K562 (cell line): ENCODE results near the gene MYL10. TPM values are rescaled to one million over a fixed set of nuclear protein-coding genes. Genes with fewer than 3 reads are reported as not detected.
A peak's percentile ranks its signal among the peaks of the same experiment; 100 is the strongest.
"Not testable (repeated sequence)": the region's sequence is repeated elsewhere in the genome, so short reads cannot be mapped to it uniquely, and the experiment has no call there.

Source experiments
- ATAC-seq: fragments of 200-7000 bp; cut with Tn5 transposase; 3 replicates; pipeline ENCODE4 v1.9.1; 2020; ENCODE audit warnings: moderate library complexity
- BruUV-seq: library from RNA; stranded (reverse); fragments of 400-500 nt; replicated peaks from 2 replicates; lab custom pipeline; 2021; lab: Mats Ljungman, UMichigan
- CTCF ChIA-PET: fragments of 300-600 bp; formaldehyde crosslinking; extraction: SDS; loops from one replicate; lab custom pipeline; 2021; ENCODE audit warnings: low intra/inter-chr PET ratio; lab: Yijun Ruan, JAX
- POLR2A ChIA-PET: fragments of 300-600, 350-650 bp; sonication (Branson Sonifier 250); formaldehyde crosslinking; extraction: SDS; loops from one replicate; lab custom pipeline; 2021; ENCODE audit warnings: antibody characterized with exemption, inconsistent platforms; lab: Yijun Ruan, JAX
- DNase-seq, 4 experiments: peaks; one replicate each; pipeline versions ENCODE4 v3.0.0 to v3.0.0-alpha.2; 2011 to 2018; ENCODE audit warnings: low spot score in 3 of 4, mixed read lengths in 3 of 4; ENCODE audit errors: extremely low read depth in 1 of 4
- FAIRE-seq: peaks from 2 replicates; lab custom pipeline; 2011; peaks lifted over from hg19 to GRCh38; lab: Jason Lieb, UNC
- H2AFZ ChIP-seq: 2 replicates; pipeline ENCODE4 v1.6.0; 2011; ENCODE audit warnings: low read depth, low read length, control low read depth, inconsistent platforms
- H3K27ac ChIP-seq: fragments of 200-600 bp; 3 replicates; pipeline ENCODE4 v1.8.0; 2011; ENCODE audit warnings: low read depth, mild to moderate bottlenecking, control low read depth, inconsistent platforms, low read length, moderate library complexity, mixed read lengths; ENCODE audit errors: extremely low read depth
- H3K27me3 ChIP-seq, 2 experiments: fragments of 300-600 bp in 1 of 2; 2 replicates in 1 of 2; 3 replicates in 1 of 2; pipeline versions ENCODE4 v1.6.0 to v1.8.0; 2011; ENCODE audit warnings: inconsistent platforms in 2 of 2, low read length in 2 of 2, mild to moderate bottlenecking in 1 of 2, mixed read lengths in 1 of 2, moderate library complexity in 1 of 2; ENCODE audit not compliant: control insufficient read depth in 2 of 2, insufficient read depth in 2 of 2
- H3K36me3 ChIP-seq: fragments of 300-600 bp; 3 replicates; pipeline ENCODE4 v1.8.0; 2011; ENCODE audit warnings: mild to moderate bottlenecking, low read length, inconsistent platforms; ENCODE audit not compliant: control insufficient read depth, insufficient read depth
- H3K4me1 ChIP-seq, 2 experiments: fragments of 200-600 bp in 1 of 2; replicated peaks in 1 of 2; 2 replicates in 1 of 2; 3 replicates in 1 of 2; pipeline versions ENCODE4 v1.5.1 to v1.8.0; 2011; ENCODE audit warnings: inconsistent platforms in 2 of 2, low read length in 2 of 2, mild to moderate bottlenecking in 1 of 2, mixed read lengths in 1 of 2, moderate library complexity in 1 of 2; ENCODE audit not compliant: control insufficient read depth in 2 of 2, insufficient read depth in 2 of 2
- H3K4me2 ChIP-seq: 2 replicates; pipeline ENCODE4 v1.6.1; 2011; ENCODE audit warnings: low read length, control low read depth, inconsistent platforms, mixed read lengths; ENCODE audit not compliant: insufficient read depth
- H3K4me3 ChIP-seq: fragments of 200-600 bp; sonication (generic), shearing (Covaris generic); 2 replicates; pipeline ENCODE4 v1.5.1; 2016; ENCODE audit warnings: control low read depth, inconsistent platforms
- H3K79me2 ChIP-seq: fragments of 200-600 bp; 3 replicates; pipeline ENCODE4 v1.8.0; 2011; ENCODE audit warnings: low read length, inconsistent platforms; ENCODE audit not compliant: control insufficient read depth, insufficient read depth
- H3K9ac ChIP-seq, 2 experiments: 2 replicates each; pipeline versions ENCODE4 v1.6.0 to v1.6.1; 2011; ENCODE audit warnings: low read depth in 2 of 2, low read length in 2 of 2, control low read depth in 1 of 2, inconsistent platforms in 1 of 2, mild to moderate bottlenecking in 1 of 2, mixed read lengths in 1 of 2; ENCODE audit not compliant: insufficient read depth in 1 of 2
- H3K9me1 ChIP-seq: one replicate; pipeline ENCODE4 v1.6.0; 2011; ENCODE audit warnings: inconsistent platforms, mild to moderate bottlenecking, low read length, moderate library complexity; ENCODE audit not compliant: control insufficient read depth, insufficient read depth
- H3K9me3 ChIP-seq: replicated peaks from 2 replicates; pipeline ENCODE4 v1.5.1; 2011; ENCODE audit warnings: low read depth, low read length, inconsistent platforms; ENCODE audit not compliant: control insufficient read depth, insufficient read depth
- H4K20me1 ChIP-seq: replicated peaks from 2 replicates; pipeline ENCODE4 v1.6.1; 2011; ENCODE audit warnings: low read length, inconsistent platforms, mixed read lengths; ENCODE audit not compliant: control insufficient read depth, insufficient read depth
- ADNP ChIP-seq: fragments of 200-800 bp; sonication (Bioruptor generic); IDR thresholded peaks from 2 replicates; pipeline ENCODE4 v1.6.1; 2016; ENCODE audit warnings: missing genetic modification characterization, missing compliant biosample characterization
- ARNT ChIP-seq, 2 experiments: fragments of 450-650 bp; IDR thresholded peaks; 2 replicates each; pipeline ENCODE4 v1.6.1; 2016; ENCODE audit warnings: mild to moderate bottlenecking in 1 of 2
- GTF2E2 ChIP-seq: fragments of 200-800 bp; sonication (Bioruptor generic); IDR thresholded peaks from 2 replicates; pipeline ENCODE4 v1.6.1; 2016; ENCODE audit warnings: missing genetic modification characterization, missing compliant biosample characterization
- NCOA1 ChIP-seq: fragments of 450-650 bp; IDR thresholded peaks from 2 replicates; pipeline ENCODE4 v1.6.1; 2016; ENCODE audit warnings: low read depth
- RBBP5 ChIP-seq: fragments of 200-600 bp; sonication (generic); IDR thresholded peaks from 2 replicates; pipeline ENCODE4 v1.6.1; 2012; ENCODE audit warnings: borderline replicate concordance, mild to moderate bottlenecking, low read length, control low read depth, inconsistent platforms; ENCODE audit not compliant: insufficient read depth, poor library complexity, severe bottlenecking
- ZNF324 ChIP-seq: fragments of 250-450 bp; sonication (Bioruptor Pico); IDR thresholded peaks from 2 replicates; pipeline ENCODE4 v1.4.0; 2020; ENCODE audit warnings: mild to moderate bottlenecking
- ZNF785 ChIP-seq: fragments of 250-450 bp; sonication (Bioruptor Pico); IDR thresholded peaks from 2 replicates; pipeline ENCODE4 v1.4.0; 2020; ENCODE audit warnings: mild to moderate bottlenecking
- WGBS: fragments of 100-300 bp; shearing (Covaris generic); methylation state at CpG from one replicate; pipeline ENCODE4 v1.1.6; 2016; ENCODE audit warnings: low coverage, mixed read lengths; ENCODE audit not compliant: insufficient coverage; ENCODE audit errors: missing lambda C conversion rate; 5-methylcytosine and 5-hydroxymethylcytosine counted together
- in situ Hi-C: fragments of 300-500 bp; cut with MboI; formaldehyde crosslinking; loops from 4 replicates; pipeline ENCODE4 v1.15.0; 2018; ENCODE audit warnings: inconsistent platforms, mixed read lengths
- intact Hi-C: fragments of 100-400 bp; cut with micrococcal nuclease; formaldehyde crosslinking; loops from 2 replicates; pipeline ENCODE4 v1.14.2; 2022
- polyA plus RNA-seq, 8 experiments: library from polyadenylated mRNA; depleted of rRNA in 4 of 8; stranded (reverse) in 5 of 8; unstranded in 3 of 8; fragments of >200 nt; fragmentation: Nextera tagmentation in 2 of 8; fragmentation: Illumina TruSeq in 1 of 8; extraction: Ambion mirVana in 2 of 8; extraction: Trizol in 1 of 8; gene quantifications; 2 replicates each; pipeline versions ENCODE4 v1.2.1 to v1.2.3, GENCODE V29; 2011 to 2014; ENCODE audit warnings: inconsistent platforms in 1 of 8, missing spikeins in 1 of 8
- total RNA-seq, 7 experiments: library from RNA; depleted of rRNA in 6 of 7; stranded (reverse); fragments of >200 nt in 6 of 7; fragmentation: Illumina TruSeq in 2 of 7; extraction: Trizol in 2 of 7; gene quantifications; 2 replicates each; pipeline versions ENCODE4 v1.2.1 to v1.2.3, GENCODE V29; 2011 to 2021; ENCODE audit warnings: low replicate concordance in 1 of 7
- TF ChIP-seq, protein P1 (sequence below): fragments of 450-650 bp; conservative IDR thresholded peaks from 2 replicates; pipeline ENCODE4 v1.6.1; 2016; ENCODE audit warnings: missing genetic modification characterization, low read depth, mild to moderate bottlenecking, control low read depth, missing compliant biosample characterization
- TF ChIP-seq, protein P2 (sequence below): sonication (generic); formaldehyde crosslinking; IDR thresholded peaks from 2 replicates; pipeline ENCODE4 v1.8.0; 2022; ENCODE audit warnings: mild to moderate bottlenecking, low read depth, missing genetic modification reagents
- TF ChIP-seq, protein P3 (sequence below): fragments of 250-450 bp; sonication (Bioruptor Pico); IDR thresholded peaks from 2 replicates; pipeline ENCODE4 v1.4.0; 2020; ENCODE audit warnings: borderline replicate concordance
- TF ChIP-seq, protein P4 (sequence below): fragments of 450-650 bp; formaldehyde crosslinking; IDR thresholded peaks from 2 replicates; pipeline ENCODE4 v1.4.0; 2022; ENCODE audit warnings: missing genetic modification characterization

Gene MYL10
- total and polyA plus RNA-seq, 9 of the 15 experiments (the other 6 are each of a cell fraction or from before 2014, with no cell fraction given) = not detected

DNA sequence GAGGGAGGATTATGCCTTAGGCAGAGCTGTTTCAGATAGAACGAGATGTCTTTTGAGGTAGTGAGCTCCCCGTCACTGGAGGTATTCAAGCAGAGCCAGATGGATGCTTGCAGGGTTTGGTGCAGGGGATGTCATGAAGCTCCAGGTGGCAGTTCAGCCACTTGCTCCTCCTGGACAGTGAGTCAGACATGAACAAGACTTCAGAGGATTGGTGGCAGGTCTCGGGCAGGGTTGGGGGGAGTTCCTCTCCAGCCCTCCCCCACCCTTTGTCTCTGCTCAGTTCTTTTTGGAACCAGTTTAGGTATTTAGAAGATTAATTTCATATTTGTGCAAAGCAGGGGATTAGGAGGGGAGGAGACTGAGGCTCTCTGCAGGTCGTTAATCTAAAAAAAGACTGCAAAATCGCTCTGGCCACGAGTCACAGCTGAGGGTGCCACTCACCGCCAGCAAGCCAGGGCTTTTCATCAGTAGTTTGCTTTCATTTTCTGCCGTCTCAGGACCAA is 21.5 kb upstream of the MYL10 start (continued):
- TF ChIP-seq, protein P1, sequence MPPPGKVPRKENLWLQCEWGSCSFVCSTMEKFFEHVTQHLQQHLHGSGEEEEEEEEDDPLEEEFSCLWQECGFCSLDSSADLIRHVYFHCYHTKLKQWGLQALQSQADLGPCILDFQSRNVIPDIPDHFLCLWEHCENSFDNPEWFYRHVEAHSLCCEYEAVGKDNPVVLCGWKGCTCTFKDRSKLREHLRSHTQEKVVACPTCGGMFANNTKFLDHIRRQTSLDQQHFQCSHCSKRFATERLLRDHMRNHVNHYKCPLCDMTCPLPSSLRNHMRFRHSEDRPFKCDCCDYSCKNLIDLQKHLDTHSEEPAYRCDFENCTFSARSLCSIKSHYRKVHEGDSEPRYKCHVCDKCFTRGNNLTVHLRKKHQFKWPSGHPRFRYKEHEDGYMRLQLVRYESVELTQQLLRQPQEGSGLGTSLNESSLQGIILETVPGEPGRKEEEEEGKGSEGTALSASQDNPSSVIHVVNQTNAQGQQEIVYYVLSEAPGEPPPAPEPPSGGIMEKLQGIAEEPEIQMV (tag) = no peak
- TF ChIP-seq ZNF324 (CRISPR knock-in tag) = no peak
- TF ChIP-seq ARNT (IDR thresholded peaks at IDR 0.05) = no peak
- TF ChIP-seq GTF2E2 (tag) = no peak
- TF ChIP-seq, protein P2, sequence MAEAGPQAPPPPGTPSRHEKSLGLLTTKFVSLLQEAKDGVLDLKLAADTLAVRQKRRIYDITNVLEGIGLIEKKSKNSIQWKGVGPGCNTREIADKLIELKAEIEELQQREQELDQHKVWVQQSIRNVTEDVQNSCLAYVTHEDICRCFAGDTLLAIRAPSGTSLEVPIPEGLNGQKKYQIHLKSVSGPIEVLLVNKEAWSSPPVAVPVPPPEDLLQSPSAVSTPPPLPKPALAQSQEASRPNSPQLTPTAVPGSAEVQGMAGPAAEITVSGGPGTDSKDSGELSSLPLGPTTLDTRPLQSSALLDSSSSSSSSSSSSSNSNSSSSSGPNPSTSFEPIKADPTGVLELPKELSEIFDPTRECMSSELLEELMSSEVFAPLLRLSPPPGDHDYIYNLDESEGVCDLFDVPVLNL (CRISPR knock-in tag) = no peak
- TF ChIP-seq, protein P3, sequence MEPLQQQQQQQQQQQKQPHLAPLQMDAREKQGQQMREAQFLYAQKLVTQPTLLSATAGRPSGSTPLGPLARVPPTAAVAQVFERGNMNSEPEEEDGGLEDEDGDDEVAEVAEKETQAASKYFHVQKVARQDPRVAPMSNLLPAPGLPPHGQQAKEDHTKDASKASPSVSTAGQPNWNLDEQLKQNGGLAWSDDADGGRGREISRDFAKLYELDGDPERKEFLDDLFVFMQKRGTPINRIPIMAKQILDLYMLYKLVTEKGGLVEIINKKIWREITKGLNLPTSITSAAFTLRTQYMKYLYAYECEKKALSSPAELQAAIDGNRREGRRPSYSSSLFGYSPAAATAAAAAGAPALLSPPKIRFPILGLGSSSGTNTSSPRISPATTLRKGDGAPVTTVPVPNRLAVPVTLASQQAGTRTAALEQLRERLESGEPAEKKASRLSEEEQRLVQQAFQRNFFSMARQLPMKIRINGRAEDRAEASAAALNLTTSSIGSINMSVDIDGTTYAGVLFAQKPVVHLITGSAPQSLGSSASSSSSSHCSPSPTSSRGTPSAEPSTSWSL = no peak
- TF ChIP-seq NCOA1 = no peak
- TF ChIP-seq ZNF785 (CRISPR knock-in tag) = no peak
- TF ChIP-seq, protein P4, sequence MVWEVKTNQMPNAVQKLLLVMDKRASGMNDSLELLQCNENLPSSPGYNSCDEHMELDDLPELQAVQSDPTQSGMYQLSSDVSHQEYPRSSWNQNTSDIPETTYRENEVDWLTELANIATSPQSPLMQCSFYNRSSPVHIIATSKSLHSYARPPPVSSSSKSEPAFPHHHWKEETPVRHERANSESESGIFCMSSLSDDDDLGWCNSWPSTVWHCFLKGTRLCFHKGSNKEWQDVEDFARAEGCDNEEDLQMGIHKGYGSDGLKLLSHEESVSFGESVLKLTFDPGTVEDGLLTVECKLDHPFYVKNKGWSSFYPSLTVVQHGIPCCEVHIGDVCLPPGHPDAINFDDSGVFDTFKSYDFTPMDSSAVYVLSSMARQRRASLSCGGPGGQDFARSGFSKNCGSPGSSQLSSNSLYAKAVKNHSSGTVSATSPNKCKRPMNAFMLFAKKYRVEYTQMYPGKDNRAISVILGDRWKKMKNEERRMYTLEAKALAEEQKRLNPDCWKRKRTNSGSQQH (CRISPR knock-in tag) = no peak
- no peak for TF ChIP-seq RBBP5
- TF ChIP-seq ADNP (tag) = 0 out of 2 replicates have a peak, but pooled peaks have one; percentile 10

DNA sequence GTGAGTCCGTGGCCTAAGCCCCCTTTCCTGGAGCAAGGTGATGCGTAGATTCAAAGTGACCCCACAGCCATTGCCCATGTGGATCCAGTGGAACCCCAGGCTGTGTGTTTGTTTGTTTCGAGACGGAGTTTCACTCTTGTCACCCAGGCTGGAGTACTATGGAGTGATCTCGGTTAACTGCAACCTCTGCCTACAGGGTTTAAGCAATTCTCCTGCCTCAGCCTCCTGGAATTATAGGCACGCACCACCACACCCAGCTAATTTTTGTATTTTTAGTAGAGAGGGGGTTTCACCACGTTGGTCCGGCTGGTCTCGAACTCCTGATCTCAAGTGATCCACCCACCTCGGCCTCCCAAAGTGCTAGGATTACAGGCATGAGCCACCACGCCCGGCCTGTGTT is 18.8 kb upstream of the MYL10 start:
- H2AFZ ChIP-seq, H3K9me1 ChIP-seq, H3K9me3 ChIP-seq, FAIRE-seq, H3K36me3 ChIP-seq, in situ Hi-C loops, POLR2A ChIA-PET, H4K20me1 ChIP-seq, H3K4me1 ChIP-seq, CTCF ChIA-PET, ATAC-seq, intact Hi-C loops, H3K4me2 ChIP-seq, H3K79me2 ChIP-seq, DNase-seq, BruUV-seq, H3K9ac ChIP-seq, H3K4me3 ChIP-seq, H3K27ac ChIP-seq: not testable (repeated sequence)
- WGBS = 5% methylated on average over 12 of the region's 12 CpGs
- peaks cover 43 to 78% of the 10 kb centered on the region in 2 experiments for H3K27me3 ChIP-seq
